Measurements from ENCODE around the gene SPATA31C1. TPM values are rescaled to one million over a fixed set of nuclear protein-coding genes. Genes with fewer than 3 reads are reported as not detected.

Gene SPATA31C1
- total and polyA plus RNA-seq, 2 of the 8 experiments (the other 6 are each of a cell fraction or from before 2014, with no cell fraction given) = 0.15 TPM; not detected in 1

DNA sequence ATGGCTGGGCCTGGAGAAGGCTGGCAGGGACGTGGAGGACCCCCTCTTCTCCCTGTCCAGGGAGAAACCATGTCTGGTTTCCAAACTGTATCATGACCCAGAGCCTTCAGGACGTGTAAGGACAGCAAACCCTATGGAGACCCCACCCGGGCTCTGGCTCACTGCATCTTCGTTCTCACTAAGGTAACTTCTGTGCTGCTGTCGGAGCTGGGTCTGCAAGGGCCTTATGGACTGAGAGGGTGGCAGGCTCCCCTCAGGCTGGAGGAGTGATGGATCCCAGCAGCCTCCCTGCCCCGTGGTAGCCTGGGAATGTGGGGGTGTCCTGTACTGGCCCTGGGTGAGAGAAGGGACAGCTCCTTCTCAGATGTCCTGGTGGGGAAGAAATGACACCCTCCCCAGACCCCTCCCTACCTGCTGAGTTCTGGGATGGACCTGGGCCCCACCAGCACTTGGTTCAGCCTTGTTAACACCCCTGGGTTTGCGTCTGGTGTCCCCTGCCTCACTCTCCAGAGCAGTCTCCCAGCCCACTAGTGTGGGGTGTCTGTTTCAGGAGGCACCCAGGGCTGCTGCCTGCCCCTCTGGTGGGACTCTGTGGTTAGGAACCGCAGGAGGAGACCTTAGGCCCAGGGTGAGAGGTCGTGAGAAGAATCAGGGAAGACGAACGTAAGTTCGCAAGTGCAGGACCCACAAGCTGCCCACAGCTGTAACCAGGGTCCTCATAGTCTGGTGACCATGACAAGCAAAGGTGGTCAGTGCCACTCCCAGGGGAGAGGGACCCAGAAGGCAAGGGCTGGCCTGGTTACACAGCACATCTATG is 28.5 kb upstream of the SPATA31C1 start (continued):
- TF ChIP-seq, protein P1, sequence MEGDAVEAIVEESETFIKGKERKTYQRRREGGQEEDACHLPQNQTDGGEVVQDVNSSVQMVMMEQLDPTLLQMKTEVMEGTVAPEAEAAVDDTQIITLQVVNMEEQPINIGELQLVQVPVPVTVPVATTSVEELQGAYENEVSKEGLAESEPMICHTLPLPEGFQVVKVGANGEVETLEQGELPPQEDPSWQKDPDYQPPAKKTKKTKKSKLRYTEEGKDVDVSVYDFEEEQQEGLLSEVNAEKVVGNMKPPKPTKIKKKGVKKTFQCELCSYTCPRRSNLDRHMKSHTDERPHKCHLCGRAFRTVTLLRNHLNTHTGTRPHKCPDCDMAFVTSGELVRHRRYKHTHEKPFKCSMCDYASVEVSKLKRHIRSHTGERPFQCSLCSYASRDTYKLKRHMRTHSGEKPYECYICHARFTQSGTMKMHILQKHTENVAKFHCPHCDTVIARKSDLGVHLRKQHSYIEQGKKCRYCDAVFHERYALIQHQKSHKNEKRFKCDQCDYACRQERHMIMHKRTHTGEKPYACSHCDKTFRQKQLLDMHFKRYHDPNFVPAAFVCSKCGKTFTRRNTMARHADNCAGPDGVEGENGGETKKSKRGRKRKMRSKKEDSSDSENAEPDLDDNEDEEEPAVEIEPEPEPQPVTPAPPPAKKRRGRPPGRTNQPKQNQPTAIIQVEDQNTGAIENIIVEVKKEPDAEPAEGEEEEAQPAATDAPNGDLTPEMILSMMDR (IDR thresholded peaks at IDR 0.05; ENCODE audit: control extremely low read depth in 1 of 3, insufficient read depth in 1 of 3, low read depth in 1 of 3, low read length in 3 of 3) = no peak
- no peak for TF ChIP-seq CTBP2 (IDR thresholded peaks at IDR 0.05; ENCODE audit: borderline replicate concordance, insufficient read depth, insufficient read length, low read length)
